ENCODE data around the gene ASIP.
A peak's percentile ranks its signal among the peaks of the same experiment; 100 is the strongest.
"Not testable (repeated sequence)": the region's sequence is repeated elsewhere in the genome, so short reads cannot be mapped to it uniquely, and the experiment has no call there.

ASIP gene

DNA sequence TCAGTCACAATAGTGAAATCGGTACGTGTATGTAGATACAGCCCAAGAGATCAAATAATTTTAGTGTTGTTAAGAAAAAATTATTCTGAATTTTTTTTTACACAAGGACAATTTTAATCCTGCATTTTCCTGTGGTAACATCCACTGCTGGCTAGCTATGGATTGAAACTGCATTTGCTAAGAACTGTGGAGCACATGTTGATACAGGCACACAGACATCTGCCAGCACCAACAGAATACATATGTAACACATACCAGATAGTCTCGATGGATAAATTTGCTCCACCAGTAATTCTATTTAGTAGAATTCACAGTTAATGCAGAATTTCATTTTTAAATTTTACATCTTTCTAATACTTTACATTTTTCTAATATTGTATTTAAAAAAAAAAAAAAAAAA is 2.2 kb downstream of the ASIP start:
- DNase-seq: no peak

DNA sequence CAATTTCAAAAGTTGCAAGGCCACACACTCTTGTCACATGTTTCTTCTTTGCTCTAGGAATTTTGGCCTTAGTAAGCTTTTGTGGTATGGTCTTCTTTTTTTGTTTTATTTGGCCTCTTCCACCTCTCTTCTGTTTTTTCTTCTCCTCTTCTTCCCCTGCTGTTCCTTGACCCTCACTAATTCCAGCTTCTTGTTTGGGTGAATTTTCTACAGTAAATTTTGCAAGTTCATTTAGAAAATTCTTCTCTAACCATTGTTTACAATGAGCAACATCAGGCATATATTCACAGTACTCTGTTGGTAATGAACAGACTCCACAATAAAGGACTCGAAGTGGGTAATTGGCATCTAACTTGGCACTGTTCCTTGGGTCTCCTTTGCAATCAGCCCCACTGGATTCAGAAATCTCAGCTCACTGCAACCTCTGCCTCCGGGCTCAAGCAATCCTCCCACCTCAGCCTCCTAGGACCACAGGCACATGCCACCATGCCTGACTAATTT is 5.0 kb downstream of the ASIP start:
- DNase-seq: no peak

GRCh38 chr20:34249291-34249690 is 8.1 kb downstream of the ASIP start:
- DNase-seq: no peak

DNA sequence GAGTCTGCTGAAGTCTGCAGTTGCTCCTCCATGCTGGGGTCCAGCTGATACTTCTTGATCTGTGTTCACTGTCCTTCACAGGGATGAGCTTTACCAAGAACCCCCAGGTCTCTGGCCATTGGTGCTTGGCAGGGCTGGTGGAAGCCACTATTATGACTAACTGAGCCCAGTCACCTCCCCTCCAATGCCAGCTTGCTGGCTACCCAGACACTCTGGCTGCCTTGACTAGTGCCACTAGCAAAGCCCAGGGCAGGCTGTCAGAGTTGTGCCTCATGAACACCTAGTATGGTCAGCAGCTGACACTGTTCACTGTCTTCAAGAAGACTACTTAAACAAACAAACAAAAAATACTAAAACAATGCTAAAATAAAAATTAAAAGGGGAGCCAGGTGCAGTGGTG is 8.8 kb downstream of the ASIP start:
- no peak for DNase-seq

DNA sequence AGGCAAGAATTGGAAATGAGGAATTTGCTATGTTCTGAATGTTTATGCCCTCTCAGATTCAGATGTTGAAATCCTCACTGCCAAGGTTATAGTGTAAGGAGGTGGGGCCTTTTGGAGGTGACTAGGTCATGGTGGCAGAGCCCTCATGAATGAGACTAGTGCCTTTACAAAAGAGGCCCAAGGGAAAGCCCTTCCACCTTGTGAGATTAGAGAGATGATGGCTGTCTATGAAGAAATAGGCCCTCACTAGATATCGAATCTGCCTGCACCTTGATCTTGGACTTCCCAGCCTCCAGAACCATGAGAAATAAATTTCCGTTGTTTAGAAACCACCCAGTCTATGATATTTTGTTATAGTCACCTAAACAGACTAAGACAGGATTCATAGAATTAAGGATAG is 10.4 kb downstream of the ASIP start:
- DNase-seq: no peak

DNA sequence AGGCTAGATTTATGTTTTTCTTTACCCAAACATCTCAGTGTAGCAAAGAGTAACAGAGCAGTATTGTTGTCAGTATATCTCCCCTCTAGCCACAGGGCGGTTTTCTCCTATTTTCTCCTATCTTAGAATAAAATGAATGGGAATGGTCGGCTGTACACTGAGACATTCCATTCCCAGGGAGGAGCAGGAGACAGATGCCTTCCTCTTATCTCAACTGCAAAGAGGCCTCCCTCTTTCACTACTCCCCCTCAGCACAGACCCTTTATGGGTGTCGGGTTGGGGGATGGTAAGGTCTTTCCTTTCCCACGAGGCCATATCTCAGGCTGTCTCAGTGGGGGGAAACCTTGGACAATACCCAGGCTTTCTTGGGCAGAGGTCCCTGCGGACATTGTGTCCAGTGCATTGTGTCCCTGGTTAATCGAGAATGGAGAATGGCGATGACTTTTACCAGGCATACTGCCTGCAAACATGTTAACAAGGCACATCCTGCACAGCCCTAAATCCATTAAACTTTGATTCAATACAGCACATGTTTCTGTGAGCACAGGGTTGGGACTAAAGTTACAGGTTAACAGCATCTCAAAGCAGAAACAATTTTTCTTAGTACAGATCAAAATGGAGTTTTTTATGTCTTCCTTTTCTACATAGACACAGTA is 11.3 kb downstream of the ASIP start:
- DNase-seq: not testable (repeated sequence)

GRCh38 chr20:34254979-34255378 is 13.8 kb downstream of the ASIP start:
- no peak for DNase-seq

DNA sequence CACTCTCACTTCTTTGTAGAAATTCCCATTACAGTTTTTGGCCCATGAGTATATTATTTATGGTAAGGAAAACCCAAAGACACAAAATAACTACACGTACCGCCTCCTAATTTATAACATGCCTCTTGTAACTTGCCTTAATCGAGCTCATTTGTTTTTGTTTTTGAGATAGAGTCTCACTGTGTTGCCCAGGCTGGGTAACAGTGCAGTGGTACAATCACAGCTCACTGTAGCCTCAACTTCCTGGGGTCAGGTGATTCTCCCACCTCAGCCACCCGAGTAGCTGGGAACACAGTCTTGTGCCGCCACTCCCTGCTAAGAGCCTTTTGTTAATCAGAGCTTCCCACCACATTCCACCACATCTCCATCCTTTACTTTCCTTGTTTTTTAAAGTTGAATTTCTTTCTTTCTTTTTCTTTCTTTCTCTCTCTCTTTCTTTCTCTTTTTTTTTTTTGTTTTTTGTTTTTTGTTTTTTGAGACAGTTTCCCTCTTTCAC is 15.5 kb downstream of the ASIP start:
- DNase-seq: no peak

- DNase-seq: no peak
Observed at GRCh38 chr20:34260208-34260942, 19.2 kb downstream of the ASIP start.

DNA sequence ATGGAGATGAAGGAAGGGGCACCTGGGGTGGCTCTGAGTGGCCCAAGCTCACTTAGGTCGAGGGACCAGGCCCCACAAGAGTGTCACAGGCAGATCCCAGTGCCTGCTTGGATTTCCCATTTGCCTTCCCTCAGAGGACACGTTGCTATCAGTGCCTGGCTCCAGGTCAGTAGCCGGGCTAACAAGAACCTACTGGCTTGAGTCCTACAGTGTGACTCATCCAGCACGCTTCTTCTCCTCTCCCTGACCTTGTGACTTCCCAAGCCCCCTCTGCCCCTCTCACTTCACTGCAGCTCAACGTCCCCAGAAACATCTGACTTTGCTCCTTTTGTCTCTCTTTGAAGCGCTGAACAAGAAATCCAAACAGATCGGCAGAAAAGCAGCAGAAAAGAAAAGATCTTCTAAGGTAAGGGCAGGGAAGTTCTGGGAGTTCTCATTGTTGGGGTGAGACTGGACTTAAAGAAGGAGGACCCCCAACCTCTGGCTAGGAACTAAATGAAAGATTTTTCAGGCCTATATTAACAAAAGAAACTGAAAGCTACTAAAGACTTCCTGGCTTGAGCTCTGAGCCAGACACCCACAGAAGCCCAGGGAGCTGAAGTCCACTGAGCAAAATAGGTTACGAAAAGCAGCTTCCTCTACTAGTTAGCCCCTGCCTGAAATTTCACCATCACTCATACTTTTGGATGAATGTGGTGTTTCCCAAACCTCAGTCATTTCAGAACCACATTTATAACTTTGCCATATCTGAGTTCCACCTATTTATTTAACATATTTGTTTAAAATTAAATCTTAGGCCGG is 21.5 kb downstream of the ASIP start:
- no peak for DNase-seq

GRCh38 chr20:34263468-34263867 is 22.2 kb downstream of the ASIP start:
- DNase-seq: not testable (repeated sequence)

DNA sequence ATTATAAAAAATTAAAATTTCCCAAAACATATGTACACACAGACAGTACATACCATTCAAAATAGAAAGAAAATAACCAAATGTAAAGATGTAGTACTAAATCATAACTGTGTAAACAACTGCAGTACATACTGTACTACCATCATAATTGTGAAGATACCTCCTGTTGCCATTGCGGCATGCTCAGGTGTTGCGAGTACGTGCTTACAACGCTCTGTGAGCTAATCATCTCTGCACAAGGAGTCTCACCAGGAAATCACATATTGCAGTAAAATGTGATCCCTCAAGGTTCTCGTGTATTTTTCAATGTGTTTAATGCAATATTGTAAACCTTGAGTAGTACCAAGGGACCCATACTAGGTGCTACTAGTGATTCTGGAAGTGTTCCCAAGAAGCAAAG is 22.9 kb downstream of the ASIP start:
- no peak for DNase-seq

GRCh38 chr20:34268145-34268544 is 26.9 kb downstream of the ASIP start:
- DNase-seq: no peak

- DNase-seq: peak; percentile 45
Observed at GRCh38 chr20:34268851-34269636, 27.8 kb downstream of the ASIP start.

DNA sequence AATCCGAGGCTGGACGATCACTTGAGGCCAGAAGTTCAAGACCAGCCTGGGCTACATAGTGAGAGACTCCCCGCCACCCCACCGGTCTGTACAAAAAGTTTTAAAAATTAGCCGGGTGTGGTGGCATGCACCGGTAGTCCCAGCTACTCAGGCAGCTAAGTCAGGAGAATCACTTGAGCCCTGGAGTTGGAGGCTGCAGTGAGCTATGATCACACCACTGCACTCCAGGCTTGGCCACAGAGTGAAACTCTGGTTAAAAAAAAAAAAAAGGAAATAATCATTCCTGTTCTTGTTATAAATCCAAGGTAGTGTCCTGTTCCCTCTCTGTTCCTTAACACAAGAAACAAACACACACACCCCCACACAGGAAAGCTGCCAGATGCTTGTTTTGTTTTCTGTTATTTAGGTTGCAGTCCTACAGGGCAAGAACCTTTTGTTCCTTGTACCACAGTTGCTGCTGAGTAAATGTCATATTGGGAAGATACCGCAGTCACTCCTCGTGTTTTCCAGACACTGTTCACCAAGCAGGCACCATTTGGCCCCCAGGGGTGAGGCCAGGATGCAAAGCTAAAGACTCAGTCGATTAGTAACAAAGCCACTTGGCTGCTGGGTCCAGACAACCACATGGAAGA is 28.9 kb downstream of the ASIP start:
- no peak for DNase-seq

DNA sequence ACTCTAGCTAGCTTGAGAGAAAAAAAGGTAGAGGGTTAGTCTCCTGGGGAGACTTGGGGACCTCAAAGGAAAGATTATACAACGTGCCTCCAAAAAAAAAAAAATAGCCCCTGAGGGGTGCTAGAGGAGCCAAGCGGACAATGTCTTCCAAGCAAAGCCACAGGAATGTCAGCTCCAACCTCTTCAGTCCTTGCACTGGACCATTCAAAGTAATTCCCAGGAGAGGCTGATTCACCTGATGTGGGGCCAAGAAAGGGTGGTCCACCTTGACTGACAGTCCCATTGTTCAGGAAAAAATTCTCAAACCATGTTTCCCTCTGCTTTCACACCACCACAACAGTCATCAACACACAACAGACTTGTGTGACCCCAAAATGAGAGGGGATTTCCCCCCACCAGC is 30.7 kb downstream of the ASIP start:
- no peak for DNase-seq

DNA sequence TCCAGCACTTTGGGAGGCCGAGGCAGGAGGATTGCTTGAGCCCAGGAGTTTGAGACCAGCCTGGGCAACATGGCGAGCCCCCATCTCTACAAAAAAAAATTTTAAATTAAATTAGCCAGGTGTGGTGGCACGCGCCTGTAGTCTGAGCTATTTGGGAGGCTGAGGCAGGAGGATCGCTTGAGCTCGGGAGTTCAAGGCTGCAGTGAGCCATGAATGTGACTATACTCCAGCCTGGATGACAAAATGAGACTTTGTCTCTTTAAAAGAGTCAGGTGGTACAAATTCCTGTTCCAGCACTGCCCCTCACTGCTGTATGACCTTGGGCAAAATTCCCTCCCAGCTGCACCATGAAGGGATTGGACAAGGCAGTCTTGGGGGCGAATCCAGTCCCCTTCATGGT is 33.5 kb downstream of the ASIP start:
- no peak for DNase-seq

- no peak for DNase-seq
Observed at GRCh38 chr20:34281177-34281576, 40.0 kb downstream of the ASIP start.

DNA sequence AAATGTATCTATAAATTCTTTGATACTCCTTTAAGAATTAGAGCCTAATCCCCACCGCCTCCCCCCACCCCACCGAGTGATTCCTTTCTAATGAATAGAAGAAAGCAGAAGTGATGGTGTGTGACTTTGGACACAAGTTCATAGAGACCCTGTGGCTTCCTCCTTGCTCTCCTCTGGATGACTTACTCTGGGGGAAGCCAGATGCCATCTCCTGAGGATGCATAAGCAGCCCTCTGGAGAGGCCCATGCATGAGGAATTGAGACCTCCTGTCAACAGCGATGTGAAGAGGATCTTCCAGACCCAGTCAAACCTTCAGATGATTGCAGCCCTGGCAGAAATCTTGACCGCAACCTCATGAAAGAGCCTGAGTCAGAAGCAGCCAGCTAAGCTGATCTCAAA is 40.8 kb downstream of the ASIP start:
- DNase-seq: no peak

- no peak for DNase-seq
Observed at GRCh38 chr20:34283844-34284243, 42.6 kb downstream of the ASIP start.

DNA sequence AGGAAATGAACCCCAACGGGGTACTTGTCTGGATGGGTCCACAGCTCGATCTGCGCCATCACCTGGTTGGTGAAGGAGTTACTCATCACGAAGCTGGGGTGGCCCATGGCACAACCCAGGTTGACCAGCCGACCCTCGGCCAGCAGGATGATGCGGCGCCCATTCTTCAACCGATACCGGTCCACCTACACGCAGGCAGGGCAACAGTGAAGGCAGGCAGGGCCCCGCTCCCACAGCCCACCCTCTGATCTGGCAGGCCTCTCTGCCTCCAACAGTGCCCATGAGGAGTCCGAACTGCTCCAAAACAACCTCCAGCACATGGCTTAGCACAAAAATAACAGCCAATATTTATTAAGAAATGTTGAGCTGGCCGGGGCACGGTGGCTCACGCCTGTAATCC is 44.2 kb downstream of the ASIP start:
- no peak for DNase-seq

DNA sequence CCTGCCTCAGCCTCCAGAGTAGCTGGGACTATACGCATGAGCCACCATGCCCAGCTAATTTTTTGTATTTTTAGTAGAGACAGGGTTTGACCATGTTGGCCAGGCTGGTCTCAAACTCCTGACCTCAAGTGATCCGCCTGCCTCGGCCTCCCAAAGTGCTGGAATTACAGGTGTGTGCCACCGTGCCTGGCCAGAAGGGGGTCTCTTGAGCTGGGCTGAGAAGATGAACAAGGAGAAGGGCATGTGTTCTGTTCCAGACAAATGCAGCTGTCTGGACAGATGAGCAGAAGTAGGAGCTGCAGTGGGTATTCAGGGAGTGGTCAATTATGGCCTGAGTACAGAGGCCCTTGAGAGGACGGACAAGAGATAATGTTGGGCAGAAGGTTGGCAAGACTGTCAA is 46.3 kb downstream of the ASIP start:
- DNase-seq: not testable (repeated sequence)

All from left hindlimb (tissue), 1 donor.